D341Med (cell line): ENCODE measurements around the gene SNRPN.
"Not testable (repeated sequence)": the region's sequence is repeated elsewhere in the genome, so short reads cannot be mapped to it uniquely, and the experiment has no call there.

Source experiments
- DNase-seq: peaks from one replicate; pipeline ENCODE4 v3.0.0; 2012; ENCODE audit warnings: low spot score

The SNRPN gene

DNA sequence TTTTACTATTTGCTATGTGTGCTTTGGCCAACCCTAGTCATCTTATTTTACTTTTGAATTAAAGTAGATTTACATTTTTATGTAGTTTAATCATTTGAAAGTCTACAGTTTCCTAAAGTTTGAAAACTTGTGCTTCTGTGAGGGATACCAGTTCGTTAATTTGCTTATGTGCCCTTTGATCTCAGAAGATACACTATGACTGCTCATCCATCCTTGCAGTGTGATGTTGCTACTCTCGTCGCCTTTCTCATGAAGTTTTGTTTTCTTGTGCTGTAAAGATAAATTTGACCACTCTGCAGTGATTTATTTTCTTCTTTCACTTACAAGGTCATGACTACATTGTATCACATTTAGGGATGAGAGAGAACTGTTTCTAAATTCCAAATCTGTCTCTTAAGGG is 16.3 kb downstream of the SNRPN start:
- DNase-seq: no peak

DNA sequence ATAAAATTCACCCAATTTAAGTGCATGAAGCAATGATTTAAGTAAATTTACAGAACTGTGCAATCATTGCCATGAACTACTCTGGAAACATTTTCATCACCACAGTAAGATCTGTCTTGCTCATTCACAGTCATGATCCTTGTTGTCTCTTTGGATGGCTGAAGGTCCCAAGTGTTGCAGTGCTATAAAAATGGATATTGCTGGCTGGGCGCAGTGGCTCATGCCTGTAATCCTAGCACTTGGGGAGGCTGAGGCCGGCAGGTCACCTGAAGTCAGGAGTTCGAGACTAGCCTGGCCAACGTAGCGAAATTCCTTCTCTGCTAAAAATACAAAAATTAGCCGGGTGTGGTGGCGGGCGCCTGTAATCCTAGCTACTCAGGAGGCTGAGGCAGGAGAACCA is 17.0 kb downstream of the SNRPN start:
- no peak for DNase-seq

DNA sequence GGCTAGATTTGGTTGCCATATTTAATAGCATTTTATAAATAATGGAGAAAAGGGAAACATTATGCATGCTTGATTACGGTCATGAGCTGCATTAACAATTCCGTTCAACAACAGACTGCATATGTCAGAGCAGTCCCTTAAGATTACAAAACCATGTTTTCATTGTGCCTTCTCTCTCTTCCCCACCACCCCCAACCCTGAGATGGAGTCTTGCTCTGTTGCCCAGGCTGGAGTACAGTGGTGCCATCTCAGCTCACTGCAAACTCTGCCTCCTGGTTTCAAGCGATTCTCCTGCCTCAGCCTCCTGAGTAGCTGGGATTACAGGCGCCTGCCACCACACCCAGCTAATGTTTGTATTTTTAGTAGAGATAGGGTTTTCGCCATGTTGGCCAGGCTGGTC is 17.9 kb downstream of the SNRPN start:
- not testable (repeated sequence) for DNase-seq

DNA sequence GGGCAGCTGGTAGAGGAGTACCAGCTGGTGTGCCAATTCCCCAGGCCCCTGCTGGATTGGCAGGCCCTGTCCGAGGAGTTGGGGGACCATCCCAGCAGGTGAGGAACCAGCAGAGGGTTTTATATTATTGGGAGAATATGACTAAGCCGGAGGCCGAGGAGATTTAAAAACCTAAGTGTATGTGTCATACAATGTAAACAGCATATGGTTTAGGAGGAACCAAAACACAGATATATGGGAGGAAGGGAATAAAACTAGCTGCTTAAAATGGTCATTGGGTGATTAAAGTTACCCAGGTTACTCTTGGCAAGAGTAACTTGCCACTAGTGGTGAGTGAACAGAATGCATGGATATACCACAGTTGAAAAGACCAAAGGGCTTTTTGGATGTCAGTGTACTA is 22.1 kb downstream of the SNRPN start:
- no peak for DNase-seq

DNA sequence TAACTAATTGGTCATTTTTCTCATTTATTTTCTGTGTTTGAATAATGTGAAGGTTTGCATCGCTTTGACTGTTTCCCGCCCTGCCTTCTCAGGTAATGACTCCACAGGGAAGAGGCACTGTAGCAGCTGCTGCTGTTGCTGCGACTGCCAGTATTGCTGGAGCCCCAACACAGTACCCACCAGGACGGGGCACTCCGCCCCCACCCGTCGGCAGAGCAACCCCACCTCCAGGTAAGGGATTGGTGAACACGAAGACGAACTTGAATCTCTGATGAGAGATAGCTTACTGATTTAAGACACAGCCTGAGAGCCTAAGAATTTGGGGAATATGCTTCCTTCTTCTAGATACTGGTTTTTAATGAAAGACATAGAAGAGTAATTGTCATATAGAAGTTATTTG is 22.9 kb downstream of the SNRPN start:
- DNase-seq: no peak

DNA sequence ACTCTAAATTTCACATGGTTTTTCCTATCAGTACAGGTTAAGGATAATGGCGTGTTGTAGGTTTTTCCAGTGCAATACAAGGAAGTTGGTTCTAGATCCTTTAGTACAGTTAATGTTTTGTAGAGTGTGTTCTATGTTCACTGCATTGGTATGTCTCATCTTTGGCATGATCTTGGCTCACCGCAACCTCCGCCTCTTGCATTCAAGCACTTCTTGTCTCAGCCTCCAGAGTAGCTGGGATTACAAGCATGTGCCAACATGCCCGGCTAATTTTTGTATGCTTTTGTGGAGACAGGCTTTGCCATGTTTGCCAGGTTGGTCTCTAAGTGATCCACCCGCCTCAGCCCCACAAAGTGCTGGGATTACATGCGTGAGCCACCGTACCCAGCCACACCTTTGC is 30.4 kb downstream of the SNRPN start:
- no peak for DNase-seq

DNA sequence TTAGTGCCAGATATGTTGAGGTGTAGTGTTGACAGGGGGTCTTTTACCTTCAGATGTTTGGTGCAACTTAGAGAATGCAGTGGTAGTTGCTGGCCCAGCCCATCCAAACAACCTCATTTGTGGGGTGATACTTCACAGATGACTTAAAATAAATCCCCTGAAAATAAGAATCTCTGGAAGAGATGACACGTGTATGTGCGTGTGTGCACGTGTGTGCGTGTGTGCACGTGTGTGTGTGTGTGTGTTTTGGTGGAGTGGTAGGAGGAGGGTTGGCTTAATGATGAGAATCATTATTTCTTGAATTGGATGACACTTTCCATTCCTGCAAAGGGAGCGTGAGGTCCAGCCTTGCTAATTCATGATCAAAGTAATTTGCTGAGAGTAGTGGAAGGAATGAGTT is 31.9 kb downstream of the SNRPN start:
- no peak for DNase-seq

DNA sequence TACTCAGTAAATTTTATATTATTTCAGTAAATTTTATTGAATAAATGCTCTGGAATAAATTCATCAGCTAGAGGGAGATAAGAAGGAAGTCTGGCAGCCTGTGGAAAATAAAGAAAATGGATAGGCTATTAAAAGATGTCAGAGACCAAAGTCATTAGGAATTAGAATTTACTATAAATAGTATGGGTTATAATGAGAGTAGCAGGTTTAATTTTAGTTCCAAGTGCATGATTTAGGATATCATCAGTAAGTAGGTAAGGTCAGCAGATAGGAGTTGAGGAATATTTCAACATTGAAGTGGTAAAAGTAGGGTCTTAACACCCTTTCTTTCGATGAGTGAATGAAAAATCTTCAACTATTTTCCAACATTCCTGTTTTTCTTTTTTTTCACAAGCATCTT is 64.6 kb downstream of the SNRPN start:
- no peak for DNase-seq

DNA sequence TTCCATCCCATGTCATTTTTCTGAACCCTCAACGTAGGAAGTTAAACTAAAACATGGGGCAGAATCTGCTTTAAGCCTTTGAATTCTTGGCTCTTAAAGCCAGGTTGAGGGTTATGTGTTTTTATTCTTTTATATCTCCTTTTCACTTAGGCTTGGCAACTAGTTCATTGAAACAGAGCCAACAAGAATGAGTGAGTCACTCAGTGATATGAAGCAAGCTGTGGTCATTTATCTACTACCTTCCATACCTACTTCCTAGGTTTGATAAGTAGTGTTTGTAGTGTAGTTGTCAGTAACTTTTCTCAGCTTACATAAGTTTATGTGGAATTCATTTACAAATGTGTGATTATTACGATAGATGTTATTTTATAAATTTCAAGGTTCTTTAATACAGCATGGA is 67.4 kb downstream of the SNRPN start:
- DNase-seq: no peak
